Activated CD8-positive, alpha-beta memory T cell treated with anti-CD3 and anti-CD28 coated beads, Interleukin-2, amount 50 U/mL, for 4 hours (primary cell): ENCODE results near the gene USP6NL.

ENCODE experiments used
- DNase-seq: peaks from one replicate; pipeline ENCODE4 v3.0.0-alpha.2; 2020

The USP6NL gene

DNA sequence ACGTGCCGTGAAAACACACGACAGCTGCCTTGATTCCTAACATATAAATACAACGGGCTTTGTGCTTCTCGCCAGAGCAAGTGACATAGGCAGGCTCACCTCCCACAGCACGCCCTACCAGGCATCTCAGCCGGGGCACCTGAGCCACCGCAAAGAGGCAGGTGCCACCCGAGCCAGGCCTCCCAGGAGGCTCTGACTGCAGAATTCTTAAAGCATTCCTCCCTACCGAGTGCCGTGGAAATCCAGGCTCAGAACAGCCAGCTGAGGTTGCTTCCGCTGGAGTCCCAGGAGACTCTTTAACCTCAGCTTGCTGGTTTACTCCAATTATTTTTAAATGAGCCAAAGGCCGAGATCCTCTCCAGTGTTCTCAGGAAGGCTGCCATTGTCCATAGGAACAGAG lies 206.5 kb downstream of the USP6NL start:
- DNase-seq = no peak
